ENCODE data around the gene TMTC2.
A peak's percentile ranks its signal among the peaks of the same experiment; 100 is the strongest.

The TMTC2 gene

GRCh38 chr12:82687021-82688011, 610 bp downstream of the TMTC2 start (continued):
- TF ChIP-seq PRDM10 (tag by site-specific recombination; IDR thresholded peaks at IDR 0.05) (peak; percentile 34; the same call in 1 of the 2 replicates), ZNF266 (tag by site-specific recombination; IDR thresholded peaks at IDR 0.05; ENCODE audit: low read depth) (no peak), ZNF677 (tag by site-specific recombination; IDR thresholded peaks at IDR 0.05) (no peak), MZF1 (tag by site-specific recombination; IDR thresholded peaks at IDR 0.05; ENCODE audit: borderline replicate concordance) (peak; percentile 40; the same call in 1 of the 2 replicates), ZNF600 (tag by site-specific recombination; IDR thresholded peaks at IDR 0.05) (peak; percentile 46), ZBTB8A (tag by site-specific recombination; IDR thresholded peaks at IDR 0.05) (peak; percentile 76), ZNF121 (tag by site-specific recombination; IDR thresholded peaks at IDR 0.05) (no peak), ZNF202 (tag by site-specific recombination; IDR thresholded peaks at IDR 0.05; ENCODE audit: borderline replicate concordance) (no peak), ZNF16 (tag by site-specific recombination; IDR thresholded peaks at IDR 0.05; ENCODE audit: low read depth) (no peak), ZNF10 (tag by site-specific recombination; IDR thresholded peaks at IDR 0.05) (peak; percentile 89), ZNF843 (tag by site-specific recombination; IDR thresholded peaks at IDR 0.05) (no peak), KLF16 (tag by site-specific recombination; IDR thresholded peaks at IDR 0.05) (peak; percentile 86), ZBTB48 (tag by site-specific recombination; IDR thresholded peaks at IDR 0.05) (peak; percentile 56; the same call in 1 of the 2 replicates), KLF9 (tag by site-specific recombination; IDR thresholded peaks at IDR 0.05; ENCODE audit: low read depth) (peak; percentile 71), KLF8 (tag by site-specific recombination; IDR thresholded peaks at IDR 0.05) (peak; percentile 7; the same call in 1 of the 2 replicates), ZNF335 (tag by site-specific recombination; conservative IDR thresholded peaks at IDR 0.05) (peak; percentile 72), ZNF501 (tag by site-specific recombination; IDR thresholded peaks at IDR 0.05) (0 out of 2 replicates have a peak, but pooled peaks have one; percentile 27), ZNF292 (tag by site-specific recombination; IDR thresholded peaks at IDR 0.05; ENCODE audit: borderline replicate concordance, low read depth) (0 out of 2 replicates have a peak, but pooled peaks have one; percentile 4), REST (tag by site-specific recombination; IDR thresholded peaks at IDR 0.05) (0 out of 2 replicates have a peak, but pooled peaks have one; percentile 39), SCRT1 (tag by site-specific recombination; IDR thresholded peaks at IDR 0.05; ENCODE audit: borderline replicate concordance) (no peak), ZNF2 (tag by site-specific recombination; IDR thresholded peaks at IDR 0.05) (peak; percentile 27; the same call in 1 of the 2 replicates), KLF7 (tag by site-specific recombination; IDR thresholded peaks at IDR 0.05; ENCODE audit: borderline replicate concordance) (peak; percentile 59; the same call in 1 of the 2 replicates)
- TF ChIP-seq, protein P1, sequence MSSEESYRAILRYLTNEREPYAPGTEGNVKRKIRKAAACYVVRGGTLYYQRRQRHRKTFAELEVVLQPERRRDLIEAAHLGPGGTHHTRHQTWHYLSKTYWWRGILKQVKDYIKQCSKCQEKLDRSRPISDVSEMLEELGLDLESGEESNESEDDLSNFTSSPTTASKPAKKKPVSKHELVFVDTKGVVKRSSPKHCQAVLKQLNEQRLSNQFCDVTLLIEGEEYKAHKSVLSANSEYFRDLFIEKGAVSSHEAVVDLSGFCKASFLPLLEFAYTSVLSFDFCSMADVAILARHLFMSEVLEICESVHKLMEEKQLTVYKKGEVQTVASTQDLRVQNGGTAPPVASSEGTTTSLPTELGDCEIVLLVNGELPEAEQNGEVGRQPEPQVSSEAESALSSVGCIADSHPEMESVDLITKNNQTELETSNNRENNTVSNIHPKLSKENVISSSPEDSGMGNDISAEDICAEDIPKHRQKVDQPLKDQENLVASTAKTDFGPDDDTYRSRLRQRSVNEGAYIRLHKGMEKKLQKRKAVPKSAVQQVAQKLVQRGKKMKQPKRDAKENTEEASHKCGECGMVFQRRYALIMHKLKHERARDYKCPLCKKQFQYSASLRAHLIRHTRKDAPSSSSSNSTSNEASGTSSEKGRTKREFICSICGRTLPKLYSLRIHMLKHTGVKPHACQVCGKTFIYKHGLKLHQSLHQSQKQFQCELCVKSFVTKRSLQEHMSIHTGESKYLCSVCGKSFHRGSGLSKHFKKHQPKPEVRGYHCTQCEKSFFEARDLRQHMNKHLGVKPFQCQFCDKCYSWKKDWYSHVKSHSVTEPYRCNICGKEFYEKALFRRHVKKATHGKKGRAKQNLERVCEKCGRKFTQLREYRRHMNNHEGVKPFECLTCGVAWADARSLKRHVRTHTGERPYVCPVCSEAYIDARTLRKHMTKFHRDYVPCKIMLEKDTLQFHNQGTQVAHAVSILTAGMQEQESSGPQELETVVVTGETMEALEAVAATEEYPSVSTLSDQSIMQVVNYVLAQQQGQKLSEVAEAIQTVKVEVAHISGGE (tag by site-specific recombination; conservative IDR thresholded peaks at IDR 0.05; ENCODE audit: low read depth), result peak; percentile 84
- TF ChIP-seq, protein P2, sequence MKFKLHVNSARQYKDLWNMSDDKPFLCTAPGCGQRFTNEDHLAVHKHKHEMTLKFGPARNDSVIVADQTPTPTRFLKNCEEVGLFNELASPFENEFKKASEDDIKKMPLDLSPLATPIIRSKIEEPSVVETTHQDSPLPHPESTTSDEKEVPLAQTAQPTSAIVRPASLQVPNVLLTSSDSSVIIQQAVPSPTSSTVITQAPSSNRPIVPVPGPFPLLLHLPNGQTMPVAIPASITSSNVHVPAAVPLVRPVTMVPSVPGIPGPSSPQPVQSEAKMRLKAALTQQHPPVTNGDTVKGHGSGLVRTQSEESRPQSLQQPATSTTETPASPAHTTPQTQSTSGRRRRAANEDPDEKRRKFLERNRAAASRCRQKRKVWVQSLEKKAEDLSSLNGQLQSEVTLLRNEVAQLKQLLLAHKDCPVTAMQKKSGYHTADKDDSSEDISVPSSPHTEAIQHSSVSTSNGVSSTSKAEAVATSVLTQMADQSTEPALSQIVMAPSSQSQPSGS (tag by site-specific recombination; IDR thresholded peaks at IDR 0.05; ENCODE audit: low read depth), result no peak
